Osteocyte (in vitro differentiated cells): Measurements from ENCODE around the gene GNG4. TPM values are rescaled to one million over a fixed set of nuclear protein-coding genes. Genes with fewer than 3 reads are reported as not detected.

Experiments
- DNase-seq: peaks from one replicate; pipeline ENCODE4 v3.0.0; 2021; ENCODE audit warnings: mixed read lengths; ENCODE audit not compliant: unreplicated experiment; ENCODE audit errors: extremely low spot score
- H3K27ac Mint-ChIP-seq: one replicate; pipeline ENCODE4 v1.8.0; 2021; ENCODE audit warnings: mild to moderate bottlenecking, mixed read lengths; ENCODE audit not compliant: unreplicated experiment
- H3K27me3 Mint-ChIP-seq: one replicate; pipeline ENCODE4 v1.8.0; 2021; ENCODE audit warnings: mixed read lengths; ENCODE audit not compliant: unreplicated experiment
- H3K36me3 Mint-ChIP-seq: one replicate; pipeline ENCODE4 v1.8.0; 2021; ENCODE audit warnings: mixed read lengths; ENCODE audit not compliant: unreplicated experiment
- H3K4me1 Mint-ChIP-seq: one replicate; pipeline ENCODE4 v1.8.0; 2021; ENCODE audit warnings: mixed read lengths; ENCODE audit not compliant: unreplicated experiment
- H3K4me3 Mint-ChIP-seq: one replicate; pipeline ENCODE4 v1.8.0; 2021; ENCODE audit warnings: mild to moderate bottlenecking, moderate library complexity, mixed read lengths; ENCODE audit not compliant: unreplicated experiment
- H3K9me3 Mint-ChIP-seq: one replicate; pipeline ENCODE4 v1.8.0; 2021; ENCODE audit warnings: mixed read lengths; ENCODE audit not compliant: unreplicated experiment
- CTCF ChIP-seq: fragments of 200-600 bp; sonication (generic); IDR thresholded peaks from 2 replicates; pipeline ENCODE4 v1.5.0; 2021; ENCODE audit warnings: antibody characterized with exemption, mild to moderate bottlenecking, moderate library complexity
- total RNA-seq: library from RNA; stranded (reverse); gene quantifications from 2 replicates; pipeline ENCODE4 v1.2.1, GENCODE V29; 2021

The GNG4 gene
- total RNA-seq, 1 donor from 2014 or later = 0.83 TPM

DNA sequence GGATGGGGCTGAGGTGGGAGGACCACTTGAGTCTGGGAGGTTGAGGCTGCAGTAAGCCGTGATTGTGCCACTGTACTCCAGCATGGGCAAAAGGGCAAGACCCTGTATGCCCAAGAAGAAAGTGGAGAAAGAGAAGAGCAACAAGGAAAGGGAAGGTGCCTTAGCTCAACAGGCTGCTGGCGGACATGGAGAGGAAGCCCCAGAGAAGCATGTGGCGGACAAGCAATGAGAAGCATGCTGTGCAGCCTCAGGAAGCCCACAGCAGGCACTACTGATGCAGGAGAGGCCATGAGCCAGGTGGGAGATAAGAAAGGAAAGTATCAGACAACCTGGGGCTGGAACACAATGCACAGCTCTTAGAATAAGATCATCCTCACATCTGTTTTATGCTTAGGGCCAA lies 32.6 kb upstream of the GNG4 start:
- peaks cover 20% of the 10 kb centered on the region for H3K36me3 Mint-ChIP-seq
- DNase-seq = no peak
- TF ChIP-seq CTCF = no peak
- no peaks in the 10 kb centered on the region for H3K4me1 Mint-ChIP-seq
- H3K27ac Mint-ChIP-seq = no peak overlapping the region
- H3K9me3 Mint-ChIP-seq = no peaks in the 10 kb centered on the region
- no peaks in the 10 kb centered on the region for H3K27me3 Mint-ChIP-seq
- H3K4me3 Mint-ChIP-seq = no peak overlapping the region

DNA sequence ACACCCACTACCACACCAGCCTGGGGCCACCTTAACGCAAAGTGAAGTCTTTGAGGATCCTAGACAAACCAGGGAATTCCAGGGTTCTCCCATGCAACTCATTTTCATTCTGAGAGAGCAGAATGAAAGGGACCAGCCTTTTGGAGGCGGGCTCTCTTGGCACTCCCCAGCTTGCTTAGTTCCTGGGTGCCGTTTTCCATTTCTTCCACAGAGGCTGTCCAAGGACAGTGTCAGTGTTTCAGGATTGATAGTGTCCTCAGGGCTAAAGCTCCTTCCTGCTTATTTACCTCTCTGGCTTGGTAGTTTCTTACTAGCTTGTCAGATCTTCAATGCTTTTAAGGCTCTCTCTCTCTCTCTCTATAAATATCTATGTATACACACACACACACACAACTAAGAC lies 30.1 kb upstream of the GNG4 start:
- Mint-ChIP-seq H3K36me3 (peaks cover 36% of the 10 kb centered on the region), H3K27ac (no peak overlapping the region), H3K9me3 (peaks cover 12% of the 10 kb centered on the region), H3K4me3 (no peak overlapping the region), H3K4me1 (peaks cover 3% of the 10 kb centered on the region), H3K27me3 (no peaks in the 10 kb centered on the region)
- TF ChIP-seq CTCF = no peak
- no peak for DNase-seq

DNA sequence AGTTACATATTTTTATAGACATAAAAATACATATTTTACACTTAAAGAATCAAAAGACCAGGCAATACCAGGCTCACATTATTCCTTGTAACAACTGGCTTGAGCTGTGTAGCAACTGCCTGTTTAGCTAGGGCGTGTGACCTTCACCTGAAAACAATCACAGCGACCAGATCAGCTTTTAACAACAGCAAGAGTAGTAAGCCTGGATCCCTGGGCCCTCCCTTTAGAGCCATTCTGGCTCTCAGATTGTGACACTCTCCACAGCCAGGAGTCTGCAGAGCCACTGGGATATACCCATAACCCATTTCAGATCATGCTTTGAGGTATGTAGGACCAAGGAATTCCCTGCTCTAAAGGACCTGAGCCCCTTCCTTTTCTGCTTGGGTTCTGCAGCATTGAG lies 29.4 kb upstream of the GNG4 start:
- Mint-ChIP-seq H3K4me1 (peaks cover 3% of the 10 kb centered on the region), H3K27ac (no peak overlapping the region), H3K4me3 (no peak overlapping the region), H3K9me3 (peaks cover 12% of the 10 kb centered on the region), H3K36me3 (peaks cover 39% of the 10 kb centered on the region), H3K27me3 (no peaks in the 10 kb centered on the region)
- TF ChIP-seq CTCF = no peak
- no peak for DNase-seq

- Mint-ChIP-seq H3K27ac (peak overlapping the region; percentile 10), H3K27me3 (no peaks in the 10 kb centered on the region), H3K9me3 (peaks cover 32% of the 10 kb centered on the region), H3K4me1 (peaks cover 3% of the 10 kb centered on the region), H3K4me3 (no peak overlapping the region), H3K36me3 (peaks cover 63% of the 10 kb centered on the region)
- TF ChIP-seq CTCF = no peak
- DNase-seq = no peak
Measured at GRCh38 chr1:235675152-235675890, 25.7 kb upstream of the GNG4 start.

DNA sequence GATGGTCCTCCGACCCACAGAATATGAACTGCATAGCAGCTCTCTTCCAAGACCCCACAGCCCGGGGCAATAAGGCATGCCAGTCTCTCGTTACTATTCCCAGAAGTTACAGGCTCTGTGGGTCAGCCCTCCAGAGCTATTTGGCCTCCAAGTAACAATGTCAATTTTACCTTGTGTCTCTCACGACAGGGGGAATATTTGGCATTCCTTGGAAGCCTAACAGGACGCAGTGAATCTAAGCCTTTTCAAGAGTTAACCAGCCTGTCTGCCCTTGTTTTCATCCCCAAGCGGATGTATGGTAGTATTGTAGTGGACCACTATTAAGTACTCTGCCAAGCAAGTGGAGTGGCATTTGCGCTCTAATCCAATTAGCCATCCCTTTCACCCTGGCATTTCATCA lies 24.4 kb upstream of the GNG4 start:
- TF ChIP-seq CTCF = no peak
- Mint-ChIP-seq H3K27ac (no peak overlapping the region), H3K36me3 (peaks cover 70% of the 10 kb centered on the region), H3K4me1 (peaks cover 3% of the 10 kb centered on the region), H3K4me3 (no peak overlapping the region), H3K27me3 (no peaks in the 10 kb centered on the region), H3K9me3 (peaks cover 42% of the 10 kb centered on the region)
- no peak for DNase-seq
